Liver (tissue), 3 donors: ENCODE data around the gene KIF24.

Experiments used
- ATF3 ChIP-seq: IDR thresholded peaks from 2 replicates; pipeline ENCODE4 v1.6.1; 2016; ENCODE audit warnings: antibody characterized with exemption
- CTCF ChIP-seq: fragments of 150-350 bp; IDR thresholded peaks from 2 replicates; pipeline ENCODE4 v1.5.1; 2017; ENCODE audit warnings: improper control_type of control experiment, low read depth, low read length; ENCODE audit not compliant: missing input control
- EGR1 ChIP-seq, 2 donors: IDR thresholded peaks; 2 replicates each; pipeline ENCODE4 v1.6.1; 2016 to 2018; ENCODE audit warnings: antibody characterized with exemption in 2 of 2, low read depth in 2 of 2
- FOXA2 ChIP-seq: IDR thresholded peaks from 2 replicates; pipeline ENCODE4 v1.6.1; 2016; ENCODE audit warnings: antibody characterized with exemption
- GABPA ChIP-seq, 2 donors: IDR thresholded peaks in 1 of 2; conservative IDR thresholded peaks in 1 of 2; 2 replicates each; pipeline ENCODE4 v1.6.1; 2016; ENCODE audit warnings: antibody characterized with exemption in 2 of 2, mild to moderate bottlenecking in 1 of 2, moderate library complexity in 1 of 2
- JUND ChIP-seq, 2 donors: IDR thresholded peaks; 2 replicates each; pipeline ENCODE4 v1.6.1; 2016; ENCODE audit warnings: antibody characterized with exemption in 2 of 2
- MAX ChIP-seq: IDR thresholded peaks from 2 replicates; pipeline ENCODE4 v1.6.1; 2016; ENCODE audit warnings: antibody characterized with exemption
- RAD21 ChIP-seq, 2 donors: IDR thresholded peaks; 2 replicates each; pipeline ENCODE4 v1.6.1; 2016; ENCODE audit warnings: antibody characterized with exemption in 2 of 2, mild to moderate bottlenecking in 2 of 2
- REST ChIP-seq: IDR thresholded peaks from 2 replicates; pipeline ENCODE4 v1.6.1; 2016; ENCODE audit warnings: antibody characterized with exemption, mild to moderate bottlenecking
- YY1 ChIP-seq: IDR thresholded peaks from 2 replicates; pipeline ENCODE4 v1.6.1; 2016; ENCODE audit warnings: antibody characterized with exemption, mild to moderate bottlenecking
- ZBTB33 ChIP-seq: IDR thresholded peaks from 2 replicates; pipeline ENCODE4 v1.6.1; 2016; ENCODE audit warnings: antibody characterized with exemption
- donor health status: healthy.
- donor health status: healthy.

GRCh38 chr9:34289159-34289558 lies 39.9 kb downstream of the KIF24 start:
- TF ChIP-seq ZBTB33 (no peak), YY1 (no peak), REST (no peak), CTCF (no peak), JUND (IDR thresholded peaks at IDR 0.05) (no peak), MAX (no peak), RAD21 (IDR thresholded peaks at IDR 0.05) (no peak), GABPA (IDR thresholded peaks at IDR 0.05 in 1 of 2, conservative IDR thresholded peaks at IDR 0.05 in 1 of 2) (no peak), ATF3 (no peak), FOXA2 (no peak), EGR1 (IDR thresholded peaks at IDR 0.05; ENCODE audit: low read depth in 2 of 2) (no peak)
